ENCODE results near the gene CHM. TPM values are rescaled to one million over a fixed set of nuclear protein-coding genes. Genes with fewer than 3 reads are reported as not detected.

CHM gene
- total and polyA plus RNA-seq, 2 experiments from 2014 or later: 19.0 to 19.1 TPM

- TF ChIP-seq ZNF462 (CRISPR knock-in tag; IDR thresholded peaks at IDR 0.05): no peak
- TF ChIP-seq ZNF331 (CRISPR knock-in tag; IDR thresholded peaks at IDR 0.05; ENCODE audit: low read depth): no peak
- TF ChIP-seq EZH2 (IDR thresholded peaks at IDR 0.05; ENCODE audit: low read depth, unreplicated experiment): no peak
- TF ChIP-seq EZH2phosphoT487 (IDR thresholded peaks at IDR 0.05; ENCODE audit: unreplicated experiment): no peak
- TF ChIP-seq CTCF (conservative IDR thresholded peaks at IDR 0.05; ENCODE audit: low read depth in 2 of 2): no peak
- TF ChIP-seq JUNB (IDR thresholded peaks at IDR 0.05; ENCODE audit: unreplicated experiment): no peak
Observed at GRCh38 chrX:85882601-85883000, 164.8 kb downstream of the CHM start (continued).

- Histone ChIP-seq H2AFZ (no peak overlapping the region), H3K27me3 (ENCODE audit: insufficient read depth) (no peaks in the 10 kb centered on the region), H3K4me1 (ENCODE audit: insufficient read depth) (no peaks in the 10 kb centered on the region), H3K9me2 (ENCODE audit: insufficient read depth) (no peaks in the 10 kb centered on the region), H4K20me1 (replicated peaks; ENCODE audit: insufficient read depth) (no peaks in the 10 kb centered on the region), H3K79me2 (replicated peaks; ENCODE audit: insufficient read depth) (no peaks in the 10 kb centered on the region), H3K4me2 (no peak overlapping the region), H3F3A (replicated peaks; ENCODE audit: low read depth) (no peaks in the 10 kb centered on the region), H3K27ac (ENCODE audit: low read depth) (no peak overlapping the region), H3K4me3 (no peak overlapping the region), H3K36me3 (ENCODE audit: insufficient read depth) (no peaks in the 10 kb centered on the region)
- Mint-ChIP-seq H3K27ac (no peak overlapping the region), H3K27me3 (ENCODE audit: insufficient read depth, low read depth, poor library complexity) (no peaks in the 10 kb centered on the region), H3K36me3 (ENCODE audit: low read depth) (peaks cover 37% of the 10 kb centered on the region), H3K9me3 (peaks cover 9% of the 10 kb centered on the region; the same call in 2 of the 3 replicates), H3K4me1 (no peaks in the 10 kb centered on the region), H3K4me3 (no peak overlapping the region)
- peak; percentile 1 for DNase-seq (ENCODE audit: low spot score)
- ATAC-seq: no peak
- TF ChIP-seq REST (IDR thresholded peaks at IDR 0.05; ENCODE audit: unreplicated experiment): no peak
- TF ChIP-seq ETS1 (IDR thresholded peaks at IDR 0.05): no peak
- no peak for TF ChIP-seq STAT1 (IDR thresholded peaks at IDR 0.05; ENCODE audit: unreplicated experiment)
- TF ChIP-seq NANOG (IDR thresholded peaks at IDR 0.05; ENCODE audit: borderline replicate concordance): no peak
- TF ChIP-seq CTCF (conservative IDR thresholded peaks at IDR 0.05; ENCODE audit: low read depth in 2 of 2): no peak
- no peak for TF ChIP-seq JUNB (IDR thresholded peaks at IDR 0.05; ENCODE audit: unreplicated experiment)
- no peak for TF ChIP-seq EZH2 (IDR thresholded peaks at IDR 0.05; ENCODE audit: low read depth, unreplicated experiment)
Observed at GRCh38 chrX:85870585-85870984, 176.8 kb downstream of the CHM start.
